Measurements from ENCODE around the gene DOCK4. TPM values are rescaled to one million over a fixed set of nuclear protein-coding genes. Genes with fewer than 3 reads are reported as not detected.

Gene DOCK4
- total and polyA plus RNA-seq, 10 of the 15 experiments (the other 5 are each of a cell fraction or from before 2014, with no cell fraction given) = 0.03 to 0.73 (median 0.38) TPM

GRCh38 chr7:111806232-111806631 is 400.0 kb downstream of the DOCK4 start:
- POLR2A ChIA-PET = no interaction called here
- WGBS (ENCODE audit: insufficient coverage, insufficient replicate concordance, low lambda C conversion rate, missing lambda C conversion rate) = 78% methylated on average over 4 of the region's 4 CpGs

More at GRCh38 chr7:111806232-111806631, 400.0 kb downstream of the DOCK4 start:
- no peak for TF ChIP-seq PBX3 (IDR thresholded peaks at IDR 0.05; ENCODE audit: insufficient replicate concordance, low read depth, low read length)
- no peak for TF ChIP-seq ZSCAN29 (IDR thresholded peaks at IDR 0.05)
- TF ChIP-seq SP1 (IDR thresholded peaks at IDR 0.05; ENCODE audit: low read depth, low read length) = no peak
- no peak for TF ChIP-seq RAD51 (IDR thresholded peaks at IDR 0.05)
- no peak for TF ChIP-seq EZH2 (IDR thresholded peaks at IDR 0.05; ENCODE audit: borderline replicate concordance, control insufficient read depth, low read depth, low read length)
- no peak for TF ChIP-seq USF1 (IDR thresholded peaks at IDR 0.05; ENCODE audit: borderline replicate concordance, extremely low read length, insufficient read depth, low read depth, low read length)
- TF ChIP-seq IRF5 (IDR thresholded peaks at IDR 0.05; ENCODE audit: borderline replicate concordance) = no peak
- no peak for TF ChIP-seq TARDBP (IDR thresholded peaks at IDR 0.05; ENCODE audit: borderline replicate concordance)
- TF ChIP-seq ATF7 (IDR thresholded peaks at IDR 0.05; ENCODE audit: low read depth) = no peak
- TF ChIP-seq ATF2 (IDR thresholded peaks at IDR 0.05; ENCODE audit: low read length) = no peak
- TF ChIP-seq PAX5 (IDR thresholded peaks at IDR 0.05; ENCODE audit: borderline replicate concordance, low read depth, low read length) = no peak
- ChIA-PET CTCF (no interaction called here), RAD21 (ENCODE audit: unreplicated experiment) (no interaction called here), SMC1A (ENCODE audit: uncharacterized antibody, unreplicated experiment) (no interaction called here)
- ATAC-seq (no peak), FAIRE-seq (peak; percentile 44), DNase-seq (ENCODE audit: low read depth, low spot score) (no peak)
- Histone ChIP-seq H3K27ac (ENCODE audit: control insufficient read depth, insufficient read depth) (no peak overlapping the region), H3K36me3 (ENCODE audit: control insufficient read depth in 2 of 2, insufficient read depth in 2 of 2, low read length in 1 of 2) (no peaks in the 10 kb centered on the region), H3K4me3 (no peak overlapping the region), H3K27me3 (replicated peaks in 1 of 2; ENCODE audit: control insufficient read depth in 2 of 2, insufficient read depth in 2 of 2, low read length in 1 of 2) (no peaks in the 10 kb centered on the region), H3K79me2 (ENCODE audit: control insufficient read depth, insufficient read depth, low read length) (no peaks in the 10 kb centered on the region), H3K4me2 (ENCODE audit: control insufficient read depth, insufficient read depth) (no peak overlapping the region), H3K9ac (ENCODE audit: control insufficient read depth, insufficient read depth, low read length) (no peak overlapping the region), H3K9me3 (replicated peaks; ENCODE audit: control insufficient read depth, insufficient read depth, low read length) (no peaks in the 10 kb centered on the region), H2AFZ (ENCODE audit: control insufficient read depth, low read depth, low read length) (no peak overlapping the region), H3K4me1 (ENCODE audit: control insufficient read depth, insufficient read depth, low read length) (no peaks in the 10 kb centered on the region), H4K20me1 (ENCODE audit: control insufficient read depth, insufficient read depth) (no peaks in the 10 kb centered on the region)
- intact Hi-C loops (cut with micrococcal nuclease; ENCODE audit: unreplicated experiment) = no loop called here
- in situ Hi-C loops (cut with MboI) = no loop called here
- BruUV-seq (replicated peaks) = no TSS peak
